ENCODE data around the gene RPS15.

Gene RPS15

DNA sequence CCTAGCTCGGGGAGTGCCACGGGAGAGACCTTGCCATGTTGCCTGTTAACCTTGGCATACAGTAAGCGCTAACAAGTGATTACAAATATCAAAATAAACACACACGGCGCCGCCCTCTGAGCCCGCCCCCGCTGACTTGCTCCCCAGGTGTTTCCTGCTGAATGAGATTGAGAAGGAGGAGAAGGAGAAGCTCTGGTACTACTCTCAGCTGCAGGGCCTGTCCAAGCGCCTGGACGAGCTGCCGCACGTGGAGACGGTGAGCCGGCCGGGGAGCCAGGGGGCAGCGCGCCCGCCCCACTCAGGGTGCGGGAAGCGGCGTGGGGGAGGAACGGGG lies 16.8 kb downstream of the RPS15 start:
- no peak for DNase-seq

DNA sequence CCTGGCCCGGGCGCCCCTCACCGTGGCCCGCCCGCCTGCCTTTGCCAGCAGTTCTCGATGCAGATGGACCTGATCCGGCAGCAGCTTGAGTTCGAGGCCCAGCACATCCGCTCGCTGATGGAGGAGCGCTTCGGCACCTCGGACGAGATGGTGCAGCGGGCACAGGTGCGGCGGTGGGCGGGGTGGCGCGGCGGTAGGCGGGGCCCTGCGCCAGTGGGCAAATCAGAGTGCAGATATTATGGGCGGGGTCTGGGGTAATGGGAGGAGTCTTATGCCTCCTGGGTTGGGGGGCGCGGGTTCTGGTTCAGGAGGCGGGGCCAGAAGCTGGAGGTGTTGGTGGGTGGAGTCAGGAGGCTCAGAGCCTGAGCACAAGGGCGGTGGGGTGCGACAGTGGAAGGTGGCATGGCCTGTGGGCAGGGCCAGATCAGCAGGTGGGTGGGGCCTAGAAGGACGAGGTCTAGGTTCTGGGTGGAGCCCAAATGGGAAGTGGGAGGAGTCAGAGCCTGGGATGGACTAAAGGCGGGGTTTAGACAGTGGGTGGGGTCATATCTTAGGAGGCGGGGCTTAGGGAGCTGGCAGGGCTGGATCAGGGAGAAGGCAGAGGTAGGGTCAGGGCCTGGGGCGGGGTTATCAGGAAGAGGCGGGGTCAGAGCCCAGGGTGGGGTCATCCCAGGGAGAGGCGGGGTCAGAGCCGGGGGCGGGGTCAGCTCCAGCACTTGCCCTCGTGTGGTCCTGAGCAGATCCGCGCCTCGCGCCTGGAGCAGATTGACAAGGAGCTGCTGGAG lies 17.3 kb downstream of the RPS15 start:
- peak; percentile 69 to 70 for DNase-seq

DNA sequence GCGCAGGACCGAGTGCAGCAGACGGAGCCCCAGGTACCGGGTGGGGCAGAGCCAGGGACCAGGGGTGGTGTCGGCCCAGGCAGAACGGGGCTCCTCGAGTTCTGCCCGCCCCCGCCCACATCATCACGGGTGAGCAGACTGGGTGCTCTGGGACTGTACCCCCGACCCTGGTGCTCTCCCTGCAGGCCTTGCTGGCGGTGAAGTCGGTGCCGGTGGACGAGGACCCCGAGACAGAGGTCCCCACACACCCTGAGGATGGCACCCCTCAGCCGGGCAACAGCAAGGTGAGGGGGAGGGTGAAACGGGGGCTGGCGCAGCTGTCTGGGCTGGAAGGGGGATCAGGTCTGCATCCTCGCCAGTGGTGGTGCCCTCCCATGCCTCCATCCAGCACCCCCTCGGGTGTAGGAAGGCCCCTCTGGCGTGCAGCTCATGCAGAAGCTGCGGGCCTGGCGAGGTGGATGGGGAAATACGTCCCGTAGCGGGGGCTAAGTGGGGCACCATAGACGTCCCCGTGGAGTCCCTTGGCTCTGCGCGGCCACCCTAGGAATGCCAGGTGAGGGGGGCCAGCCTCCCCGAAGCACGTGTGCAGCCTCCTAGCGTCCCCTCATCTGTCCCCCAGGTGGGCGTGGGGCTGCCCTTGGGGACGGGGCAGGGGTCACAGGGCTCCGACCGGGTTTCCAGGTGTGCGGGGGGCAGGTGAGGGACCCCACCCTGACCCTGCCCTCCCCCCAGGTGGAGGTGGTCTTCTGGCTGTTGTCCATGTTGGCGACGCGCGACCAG lies 18.1 kb downstream of the RPS15 start:
- DNase-seq = no peak

DNA sequence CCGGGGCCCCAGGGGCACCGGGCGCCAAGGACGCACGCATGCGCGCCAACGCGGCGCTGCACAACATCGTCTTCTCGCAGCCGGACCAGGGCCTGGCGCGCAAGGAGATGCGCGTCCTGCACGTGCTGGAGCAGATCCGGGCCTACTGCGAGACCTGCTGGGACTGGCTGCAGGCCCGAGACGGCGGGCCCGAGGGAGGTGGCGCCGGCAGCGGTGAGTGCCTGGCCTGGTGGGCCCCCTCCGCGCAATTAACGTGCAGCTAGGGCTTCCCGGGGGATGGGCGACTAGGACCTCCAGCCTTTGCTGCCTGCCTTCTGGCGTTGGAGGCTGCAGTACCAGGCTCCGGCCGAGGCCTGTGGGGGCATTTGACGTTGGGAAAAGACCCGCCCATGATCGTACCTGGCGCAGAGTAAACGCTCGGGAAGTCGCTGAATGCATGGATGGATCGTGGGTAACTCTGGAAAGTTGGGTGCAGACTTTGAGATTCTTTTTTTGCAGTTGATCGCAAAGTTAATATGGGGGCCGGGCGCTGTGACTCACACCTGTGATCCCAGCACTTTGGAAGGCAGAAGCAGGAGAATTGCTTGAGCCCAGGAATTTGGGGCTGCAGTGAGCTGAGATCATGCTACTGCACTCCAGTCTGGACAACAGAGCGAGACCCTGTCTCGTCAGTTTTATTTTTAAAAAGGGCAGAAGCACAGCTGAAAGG lies 19.0 kb downstream of the RPS15 start:
- no peak for DNase-seq

DNA sequence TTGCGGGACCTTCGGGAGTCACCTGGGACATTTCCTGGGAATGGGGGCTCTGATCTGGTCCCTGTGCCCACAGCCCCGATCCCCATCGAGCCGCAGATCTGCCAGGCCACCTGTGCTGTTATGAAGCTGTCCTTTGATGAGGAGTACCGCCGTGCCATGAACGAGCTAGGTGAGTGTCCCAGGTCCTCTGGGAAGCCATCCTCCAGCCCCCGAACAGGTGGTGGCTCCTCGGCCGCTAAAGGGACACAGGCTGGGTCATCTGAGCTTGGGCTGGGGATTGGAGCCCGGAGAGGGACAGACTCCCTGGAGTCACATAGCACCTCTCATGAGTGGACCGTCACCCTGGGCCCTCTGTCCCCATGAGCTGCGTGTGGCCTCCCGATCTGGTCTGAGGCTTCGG lies 19.7 kb downstream of the RPS15 start:
- DNase-seq = no peak

DNA sequence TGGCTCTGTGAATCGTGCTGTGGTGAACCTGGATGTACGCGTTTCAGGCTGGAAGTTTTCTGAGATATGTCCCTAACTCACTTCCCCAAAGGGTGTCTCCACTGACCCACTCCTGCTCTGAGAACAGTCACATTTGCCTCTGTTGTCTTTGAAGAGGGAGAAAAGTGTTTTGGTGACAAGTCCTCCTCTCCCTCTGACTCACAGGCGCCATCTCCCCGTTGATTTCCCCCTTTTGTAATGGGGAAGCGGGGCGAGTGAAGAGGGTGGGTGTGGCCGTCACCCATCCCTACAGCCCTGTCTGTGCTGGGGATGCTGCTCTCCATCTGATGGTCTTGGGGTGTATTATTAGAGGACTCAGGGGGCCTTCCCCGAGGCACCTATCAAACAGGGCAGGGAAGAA lies 21.3 kb downstream of the RPS15 start:
- DNase-seq = peak in 1 of 2 donors; percentile 27

DNA sequence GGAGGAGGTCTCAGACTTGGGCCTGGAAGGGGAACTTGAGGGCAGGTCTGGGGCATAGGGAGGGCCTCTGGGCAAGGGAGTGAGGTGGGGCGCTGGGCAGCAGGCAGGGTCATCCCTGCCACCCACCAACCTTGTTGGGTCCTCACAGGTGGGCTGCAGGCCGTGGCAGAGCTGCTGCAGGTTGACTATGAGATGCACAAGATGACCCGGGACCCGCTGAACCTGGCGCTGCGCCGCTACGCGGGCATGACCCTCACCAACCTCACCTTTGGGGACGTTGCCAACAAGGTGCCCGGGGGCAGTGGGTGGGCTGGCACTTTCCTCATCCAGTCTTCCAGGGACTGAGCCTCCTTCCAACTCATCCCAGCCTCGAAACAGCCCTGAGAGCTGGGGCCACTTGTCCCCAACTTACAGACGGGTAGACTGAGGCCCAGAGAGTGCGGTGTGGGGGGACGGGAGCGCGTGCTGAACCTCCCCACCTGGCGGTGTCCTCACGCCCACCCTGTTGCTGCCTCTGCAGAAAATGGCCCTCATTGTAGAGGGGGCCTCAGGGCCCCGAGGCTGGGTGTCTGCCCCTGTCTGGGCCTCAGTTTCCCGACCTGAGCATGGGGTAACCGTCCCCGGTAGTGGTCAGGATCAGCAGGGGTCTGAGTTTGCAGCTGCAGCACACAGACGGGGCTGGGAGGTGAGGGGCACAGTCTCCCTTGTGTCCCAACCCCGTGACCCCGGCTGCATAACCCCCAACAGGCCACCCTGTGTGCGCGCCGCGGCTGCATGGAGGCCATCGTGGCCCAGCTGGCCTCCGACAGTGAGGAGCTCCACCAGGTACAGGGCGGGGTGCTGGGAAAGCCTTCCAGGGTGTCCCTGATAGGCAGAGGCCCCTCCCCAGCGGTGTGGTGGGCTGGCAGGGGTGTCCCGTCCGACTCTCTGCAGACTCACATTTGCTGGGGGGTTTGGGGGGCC lies 22.1 kb downstream of the RPS15 start:
- DNase-seq = no peak

DNA sequence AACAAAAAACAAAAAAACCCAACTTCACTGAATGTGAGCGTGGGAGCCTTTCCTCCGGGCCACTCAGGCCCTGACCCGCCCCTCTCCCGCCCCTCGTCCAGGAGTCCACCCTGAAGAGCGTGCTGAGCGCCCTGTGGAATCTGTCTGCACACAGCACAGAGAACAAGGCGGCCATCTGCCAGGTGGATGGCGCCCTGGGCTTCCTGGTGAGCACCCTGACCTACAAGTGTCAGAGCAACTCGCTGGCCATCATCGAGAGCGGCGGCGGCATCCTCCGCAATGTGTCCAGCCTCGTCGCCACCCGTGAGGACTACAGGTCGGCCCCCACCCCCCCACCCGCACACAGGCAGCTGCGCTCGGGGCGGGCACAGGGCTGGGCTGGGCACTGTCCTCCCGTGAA lies 23.7 kb downstream of the RPS15 start:
- no peak for DNase-seq

DNA sequence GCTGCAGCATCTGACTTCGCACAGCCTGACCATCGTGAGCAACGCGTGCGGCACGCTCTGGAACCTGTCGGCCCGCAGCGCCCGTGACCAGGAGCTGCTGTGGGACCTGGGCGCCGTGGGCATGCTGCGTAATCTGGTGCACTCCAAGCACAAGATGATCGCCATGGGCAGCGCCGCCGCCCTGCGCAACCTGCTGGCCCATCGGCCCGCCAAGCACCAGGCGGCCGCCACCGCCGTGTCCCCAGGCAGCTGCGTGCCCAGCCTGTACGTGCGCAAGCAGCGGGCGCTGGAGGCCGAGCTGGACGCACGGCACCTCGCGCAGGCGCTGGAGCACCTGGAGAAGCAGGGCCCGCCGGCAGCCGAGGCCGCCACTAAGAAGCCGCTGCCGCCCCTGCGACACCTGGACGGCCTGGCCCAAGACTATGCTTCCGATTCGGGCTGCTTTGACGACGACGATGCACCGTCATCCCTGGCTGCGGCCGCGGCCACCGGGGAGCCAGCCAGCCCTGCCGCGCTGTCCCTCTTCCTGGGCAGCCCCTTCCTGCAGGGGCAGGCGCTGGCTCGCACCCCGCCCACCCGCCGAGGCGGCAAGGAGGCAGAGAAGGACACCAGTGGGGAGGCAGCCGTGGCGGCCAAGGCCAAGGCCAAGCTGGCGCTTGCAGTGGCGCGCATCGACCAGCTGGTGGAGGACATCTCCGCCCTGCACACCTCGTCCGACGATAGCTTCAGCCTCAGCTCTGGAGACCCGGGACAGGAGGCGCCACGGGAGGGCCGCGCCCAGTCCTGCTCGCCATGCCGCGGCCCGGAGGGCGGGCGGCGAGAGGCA lies 27.2 kb downstream of the RPS15 start:
- peak; percentile 30 to 39 for DNase-seq

DNA sequence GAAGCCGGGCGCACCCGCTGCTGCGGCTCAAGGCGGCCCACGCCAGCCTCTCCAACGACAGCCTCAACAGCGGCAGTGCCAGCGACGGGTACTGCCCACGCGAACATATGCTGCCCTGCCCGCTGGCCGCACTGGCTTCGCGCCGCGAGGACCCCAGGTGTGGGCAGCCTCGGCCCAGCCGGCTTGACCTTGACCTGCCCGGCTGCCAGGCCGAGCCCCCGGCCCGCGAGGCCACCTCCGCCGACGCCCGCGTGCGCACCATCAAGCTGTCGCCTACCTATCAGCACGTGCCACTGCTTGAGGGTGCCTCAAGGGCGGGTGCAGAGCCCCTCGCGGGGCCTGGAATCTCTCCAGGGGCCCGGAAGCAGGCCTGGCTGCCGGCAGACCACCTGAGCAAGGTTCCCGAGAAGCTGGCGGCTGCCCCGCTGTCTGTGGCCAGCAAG lies 27.8 kb downstream of the RPS15 start:
- no peak for DNase-seq

DNA sequence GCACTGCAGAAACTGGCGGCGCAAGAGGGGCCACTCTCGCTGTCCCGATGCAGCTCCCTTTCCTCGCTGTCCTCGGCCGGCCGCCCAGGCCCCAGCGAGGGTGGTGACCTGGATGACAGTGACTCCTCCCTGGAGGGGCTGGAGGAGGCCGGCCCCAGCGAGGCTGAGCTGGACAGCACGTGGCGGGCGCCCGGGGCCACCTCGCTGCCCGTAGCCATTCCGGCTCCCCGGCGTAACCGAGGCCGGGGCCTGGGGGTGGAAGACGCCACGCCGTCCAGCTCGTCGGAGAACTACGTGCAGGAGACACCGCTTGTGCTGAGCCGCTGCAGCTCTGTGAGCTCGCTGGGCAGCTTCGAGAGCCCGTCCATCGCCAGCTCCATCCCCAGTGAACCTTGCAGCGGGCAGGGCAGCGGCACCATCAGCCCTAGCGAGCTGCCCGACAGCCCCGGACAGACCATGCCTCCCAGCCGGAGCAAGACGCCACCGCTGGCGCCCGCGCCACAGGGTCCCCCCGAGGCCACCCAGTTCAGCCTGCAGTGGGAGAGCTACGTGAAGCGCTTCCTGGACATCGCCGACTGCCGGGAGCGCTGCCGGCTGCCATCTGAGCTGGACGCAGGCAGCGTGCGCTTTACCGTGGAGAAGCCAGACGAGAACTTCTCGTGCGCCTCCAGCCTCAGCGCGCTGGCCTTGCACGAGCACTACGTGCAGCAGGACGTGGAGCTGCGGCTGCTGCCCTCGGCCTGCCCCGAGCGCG lies 28.4 kb downstream of the RPS15 start:
- no peak for DNase-seq

DNA sequence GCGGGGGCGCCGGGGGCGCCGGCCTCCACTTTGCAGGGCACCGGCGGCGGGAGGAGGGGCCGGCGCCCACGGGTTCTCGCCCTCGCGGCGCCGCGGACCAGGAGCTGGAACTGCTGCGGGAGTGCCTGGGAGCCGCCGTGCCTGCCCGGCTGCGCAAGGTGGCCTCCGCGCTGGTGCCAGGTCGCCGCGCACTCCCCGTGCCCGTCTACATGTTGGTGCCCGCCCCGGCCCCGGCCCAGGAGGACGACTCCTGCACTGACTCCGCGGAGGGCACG lies 29.0 kb downstream of the RPS15 start:
- DNase-seq = no peak

DNA sequence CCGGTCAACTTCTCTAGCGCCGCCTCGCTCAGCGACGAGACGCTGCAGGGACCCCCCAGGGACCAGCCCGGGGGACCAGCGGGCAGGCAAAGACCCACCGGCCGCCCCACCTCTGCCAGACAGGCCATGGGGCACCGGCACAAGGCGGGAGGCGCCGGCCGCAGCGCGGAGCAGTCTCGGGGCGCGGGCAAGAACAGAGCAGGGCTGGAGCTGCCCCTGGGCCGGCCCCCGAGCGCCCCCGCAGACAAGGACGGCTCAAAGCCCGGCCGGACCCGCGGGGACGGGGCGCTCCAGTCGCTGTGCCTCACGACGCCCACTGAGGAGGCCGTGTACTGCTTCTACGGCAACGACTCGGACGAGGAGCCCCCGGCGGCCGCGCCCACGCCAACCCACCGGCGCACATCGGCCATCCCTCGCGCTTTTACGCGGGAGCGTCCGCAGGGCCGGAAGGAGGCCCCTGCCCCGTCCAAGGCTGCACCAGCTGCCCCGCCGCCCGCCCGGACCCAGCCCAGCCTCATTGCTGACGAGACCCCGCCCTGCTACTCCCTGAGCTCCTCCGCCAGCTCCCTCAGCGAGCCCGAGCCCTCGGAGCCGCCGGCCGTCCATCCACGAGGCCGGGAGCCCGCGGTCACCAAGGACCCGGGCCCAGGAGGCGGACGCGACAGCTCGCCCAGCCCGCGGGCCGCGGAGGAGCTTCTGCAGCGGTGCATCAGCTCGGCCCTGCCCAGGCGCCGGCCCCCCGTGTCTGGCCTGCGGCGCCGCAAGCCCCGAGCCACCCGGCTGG lies 29.5 kb downstream of the RPS15 start:
- DNase-seq = no peak

DNA sequence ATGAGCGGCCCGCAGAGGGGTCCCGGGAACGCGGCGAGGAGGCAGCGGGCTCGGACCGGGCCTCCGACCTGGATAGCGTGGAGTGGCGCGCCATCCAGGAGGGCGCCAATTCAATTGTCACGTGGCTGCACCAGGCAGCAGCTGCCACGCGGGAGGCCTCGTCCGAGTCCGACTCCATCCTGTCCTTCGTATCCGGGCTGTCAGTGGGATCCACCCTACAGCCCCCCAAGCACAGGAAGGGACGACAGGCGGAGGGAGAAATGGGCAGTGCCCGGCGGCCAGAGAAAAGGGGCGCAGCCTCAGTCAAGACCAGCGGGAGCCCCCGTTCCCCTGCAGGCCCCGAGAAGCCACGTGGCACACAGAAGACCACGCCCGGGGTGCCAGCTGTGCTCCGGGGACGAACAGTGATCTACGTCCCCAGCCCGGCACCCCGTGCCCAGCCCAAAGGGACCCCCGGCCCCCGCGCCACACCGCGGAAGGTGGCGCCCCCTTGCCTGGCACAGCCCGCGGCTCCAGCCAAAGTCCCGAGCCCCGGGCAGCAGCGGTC lies 30.2 kb downstream of the RPS15 start:
- DNase-seq = no peak

DNA sequence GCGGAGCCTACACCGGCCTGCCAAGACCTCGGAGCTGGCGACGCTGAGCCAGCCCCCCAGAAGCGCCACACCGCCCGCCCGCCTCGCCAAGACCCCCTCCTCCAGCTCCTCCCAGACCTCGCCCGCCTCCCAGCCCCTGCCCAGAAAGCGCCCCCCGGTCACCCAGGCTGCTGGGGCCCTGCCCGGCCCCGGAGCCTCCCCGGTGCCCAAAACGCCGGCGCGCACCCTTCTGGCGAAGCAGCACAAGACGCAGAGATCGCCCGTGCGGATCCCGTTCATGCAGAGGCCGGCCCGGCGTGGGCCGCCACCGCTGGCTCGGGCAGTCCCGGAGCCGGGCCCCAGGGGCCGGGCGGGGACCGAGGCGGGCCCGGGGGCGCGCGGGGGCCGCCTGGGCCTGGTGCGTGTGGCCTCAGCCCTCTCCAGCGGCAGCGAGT lies 30.6 kb downstream of the RPS15 start:
- peak in 1 of 2 donors; percentile 34 for DNase-seq

DNA sequence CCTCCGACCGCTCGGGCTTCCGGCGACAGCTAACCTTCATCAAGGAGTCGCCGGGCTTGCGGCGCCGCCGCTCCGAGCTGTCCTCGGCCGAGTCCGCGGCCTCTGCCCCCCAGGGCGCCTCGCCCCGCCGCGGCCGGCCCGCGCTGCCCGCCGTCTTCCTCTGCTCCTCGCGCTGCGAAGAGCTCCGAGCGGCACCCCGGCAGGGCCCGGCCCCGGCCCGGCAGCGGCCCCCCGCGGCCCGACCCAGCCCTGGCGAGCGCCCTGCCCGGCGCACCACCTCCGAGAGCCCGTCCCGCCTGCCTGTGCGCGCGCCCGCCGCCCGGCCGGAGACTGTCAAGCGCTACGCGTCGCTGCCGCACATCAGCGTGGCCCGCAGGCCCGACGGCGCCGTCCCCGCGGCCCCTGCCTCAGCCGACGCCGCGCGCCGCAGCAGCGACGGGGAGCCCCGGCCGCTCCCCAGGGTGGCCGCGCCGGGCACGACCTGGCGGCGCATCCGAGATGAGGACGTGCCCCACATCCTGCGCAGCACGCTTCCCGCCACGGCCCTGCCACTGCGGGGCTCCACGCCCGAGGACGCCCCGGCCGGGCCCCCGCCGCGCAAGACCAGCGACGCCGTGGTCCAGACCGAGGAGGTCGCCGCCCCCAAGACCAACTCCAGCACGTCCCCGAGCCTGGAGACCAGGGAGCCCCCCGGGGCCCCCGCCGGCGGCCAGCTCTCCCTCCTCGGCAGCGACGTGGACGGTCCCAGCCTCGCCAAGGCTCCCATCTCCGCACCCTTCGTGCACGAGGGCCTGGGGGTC lies 31.3 kb downstream of the RPS15 start:
- no peak for DNase-seq

DNA sequence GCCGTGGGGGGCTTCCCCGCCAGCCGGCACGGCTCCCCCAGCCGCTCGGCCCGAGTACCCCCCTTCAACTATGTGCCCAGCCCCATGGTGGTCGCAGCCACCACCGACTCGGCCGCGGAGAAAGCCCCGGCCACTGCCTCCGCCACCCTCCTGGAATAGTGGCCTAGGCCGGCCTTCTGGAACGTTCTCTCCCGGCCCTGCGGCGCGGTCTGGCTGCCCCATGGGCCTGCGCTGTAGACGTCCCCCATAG lies 31.8 kb downstream of the RPS15 start:
- no peak for DNase-seq

DNA sequence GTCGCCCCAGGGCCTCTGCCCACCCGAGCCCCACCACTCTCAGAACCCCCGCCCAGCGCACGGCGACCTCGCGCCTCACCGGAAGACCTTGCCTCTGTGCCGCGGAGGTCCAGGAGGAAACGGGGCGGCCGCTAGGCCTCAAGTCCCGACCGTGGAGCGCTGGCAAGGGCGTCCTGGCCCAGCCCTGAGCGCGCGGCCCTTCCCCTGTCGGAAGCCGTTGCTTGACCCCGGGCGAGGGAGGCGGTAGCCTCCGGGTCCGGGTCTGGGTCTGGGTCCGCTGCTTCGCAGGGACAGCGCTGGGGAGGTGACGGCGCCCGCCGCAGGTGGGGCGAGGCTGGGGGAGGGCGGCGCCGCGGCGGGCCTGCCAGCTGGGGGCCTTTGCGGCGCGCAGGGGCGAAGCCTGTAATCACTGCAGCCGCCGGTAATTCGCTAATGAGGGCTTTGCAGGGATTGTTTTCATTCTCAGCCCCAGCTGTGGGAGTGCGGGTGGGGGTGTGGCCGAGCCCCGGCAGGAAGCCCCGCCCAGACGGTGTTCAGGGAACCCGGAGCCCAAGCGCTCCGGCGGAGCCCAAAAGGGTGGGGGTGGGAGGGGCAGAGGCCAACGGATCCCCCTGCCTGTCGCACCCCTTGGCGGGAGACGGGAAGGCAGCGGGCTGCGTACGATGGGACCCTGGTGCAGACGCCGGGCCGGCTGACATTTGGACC lies 32.3 kb downstream of the RPS15 start:
- DNase-seq = peak; percentile 64 to 79

DNA sequence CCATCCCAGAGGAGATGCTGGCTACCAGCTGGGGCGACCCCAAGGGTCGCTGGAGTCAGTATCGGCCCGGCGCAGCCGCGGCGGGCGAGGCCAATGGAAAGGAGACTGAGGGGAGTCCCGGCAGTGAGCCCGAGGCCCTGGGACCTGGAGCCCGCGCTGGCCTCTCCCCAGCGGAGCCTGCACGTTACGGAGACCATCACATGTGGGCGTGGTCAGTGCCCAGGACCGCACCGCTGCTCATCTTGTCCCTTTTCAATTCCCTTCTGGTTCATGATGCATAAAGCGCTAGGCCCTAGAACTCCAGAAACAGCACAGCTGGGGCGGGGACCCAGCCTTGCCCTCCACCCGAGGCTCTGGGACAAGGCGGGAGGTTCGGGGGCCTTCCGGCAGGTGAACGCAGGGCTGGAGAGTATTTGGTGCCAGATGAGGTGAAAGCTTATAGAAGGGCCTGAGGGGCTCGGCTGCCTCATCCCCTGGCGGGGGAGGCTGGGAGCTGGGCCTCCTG lies 32.9 kb downstream of the RPS15 start:
- DNase-seq = no peak
